Activated T-cell treated with anti-CD3 and anti-CD28 coated beads for 48 hours (primary cell): ENCODE measurements around the gene SLC6A11.

ENCODE experiments used
- DNase-seq: peaks from one replicate; pipeline ENCODE4 v3.0.0-alpha.2; 2020; ENCODE audit warnings: low read depth

The SLC6A11 gene

GRCh38 chr3:10790713-10791112 is 25.3 kb upstream of the SLC6A11 start:
- DNase-seq, result no peak

GRCh38 chr3:10792208-10792607 is 23.8 kb upstream of the SLC6A11 start:
- no peak for DNase-seq

- no peak for DNase-seq
These were observed 17.2 kb upstream of the SLC6A11 start for GRCh38 chr3:10798600-10799367.

GRCh38 chr3:10804183-10804648 is 11.8 kb upstream of the SLC6A11 start:
- no peak for DNase-seq

- DNase-seq, result no peak
These were observed 10.0 kb upstream of the SLC6A11 start for GRCh38 chr3:10806006-10806405.

GRCh38 chr3:10808130-10808735 is 7.8 kb upstream of the SLC6A11 start:
- DNase-seq, result no peak

- no peak for DNase-seq
These were observed 7.1 kb upstream of the SLC6A11 start for GRCh38 chr3:10808974-10809373.

- DNase-seq, result no peak
These were observed 5.7 kb upstream of the SLC6A11 start for GRCh38 chr3:10810376-10810775.

- DNase-seq, result no peak
These were observed 2.6 kb upstream of the SLC6A11 start for GRCh38 chr3:10813425-10813824.

- no peak for DNase-seq
These were observed 1.4 kb upstream of the SLC6A11 start for GRCh38 chr3:10814623-10815022.

GRCh38 chr3:10815487-10815886 is 541 bp upstream of the SLC6A11 start:
- no peak for DNase-seq

- no peak for DNase-seq
These were observed 830 bp downstream of the SLC6A11 start for GRCh38 chr3:10816863-10817253.

- DNase-seq, result no peak
These were observed 1.5 kb downstream of the SLC6A11 start for GRCh38 chr3:10817506-10817905.

GRCh38 chr3:10822055-10822454 is 6.0 kb downstream of the SLC6A11 start:
- no peak for DNase-seq

- DNase-seq, result no peak
These were observed 6.9 kb downstream of the SLC6A11 start for GRCh38 chr3:10822708-10823515.

GRCh38 chr3:10823516-10823818 is 7.4 kb downstream of the SLC6A11 start:
- DNase-seq, result no peak

GRCh38 chr3:10824468-10824867 is 8.4 kb downstream of the SLC6A11 start:
- DNase-seq, result no peak

GRCh38 chr3:10833855-10834414 is 17.9 kb downstream of the SLC6A11 start:
- no peak for DNase-seq

GRCh38 chr3:10834951-10835350 is 18.9 kb downstream of the SLC6A11 start:
- no peak for DNase-seq

GRCh38 chr3:10835406-10835805 is 19.4 kb downstream of the SLC6A11 start:
- no peak for DNase-seq

- DNase-seq, result no peak
These were observed 20.6 kb downstream of the SLC6A11 start for GRCh38 chr3:10836676-10837075.

GRCh38 chr3:10837849-10838248 is 21.8 kb downstream of the SLC6A11 start:
- no peak for DNase-seq

GRCh38 chr3:10839167-10839566 is 23.1 kb downstream of the SLC6A11 start:
- no peak for DNase-seq
